Chondrocyte (in vitro differentiated cells): Measurements from ENCODE around the gene ARHGAP1. TPM values are rescaled to one million over a fixed set of nuclear protein-coding genes. Genes with fewer than 3 reads are reported as not detected.

ENCODE experiments used
- DNase-seq: peaks from one replicate; pipeline ENCODE4 v3.0.0; 2021; ENCODE audit warnings: mixed read lengths, low spot score
- H3K27ac Mint-ChIP-seq: one replicate; pipeline ENCODE4 v1.8.0; 2021; ENCODE audit warnings: mild to moderate bottlenecking, moderate library complexity, mixed read lengths; ENCODE audit not compliant: unreplicated experiment
- H3K27me3 Mint-ChIP-seq: 2 replicates; pipeline ENCODE4 v1.8.0; 2021; ENCODE audit warnings: low read depth, mixed read lengths
- H3K36me3 Mint-ChIP-seq: 2 replicates; pipeline ENCODE4 v1.8.0; 2021; ENCODE audit warnings: low read depth, mixed read lengths
- H3K4me1 Mint-ChIP-seq: 2 replicates; pipeline ENCODE4 v1.8.0; 2021; ENCODE audit warnings: low read depth, mild to moderate bottlenecking, mixed read lengths
- H3K4me3 Mint-ChIP-seq: one replicate; pipeline ENCODE4 v1.8.0; 2021; ENCODE audit warnings: mild to moderate bottlenecking, moderate library complexity, mixed read lengths; ENCODE audit not compliant: unreplicated experiment
- H3K9me3 Mint-ChIP-seq: 2 replicates; pipeline ENCODE4 v1.8.0; 2021; ENCODE audit warnings: low read depth, mixed read lengths
- CTCF ChIP-seq: fragments of 200-600 bp; sonication (generic); IDR thresholded peaks from 2 replicates; pipeline ENCODE4 v1.5.0; 2021; ENCODE audit warnings: antibody characterized with exemption, mild to moderate bottlenecking, moderate library complexity
- total RNA-seq: library from RNA; stranded (reverse); gene quantifications from 3 replicates; pipeline ENCODE4 v1.2.1, GENCODE V29; 2021

The ARHGAP1 gene
- total RNA-seq, 1 donor from 2014 or later: 163 TPM

DNA sequence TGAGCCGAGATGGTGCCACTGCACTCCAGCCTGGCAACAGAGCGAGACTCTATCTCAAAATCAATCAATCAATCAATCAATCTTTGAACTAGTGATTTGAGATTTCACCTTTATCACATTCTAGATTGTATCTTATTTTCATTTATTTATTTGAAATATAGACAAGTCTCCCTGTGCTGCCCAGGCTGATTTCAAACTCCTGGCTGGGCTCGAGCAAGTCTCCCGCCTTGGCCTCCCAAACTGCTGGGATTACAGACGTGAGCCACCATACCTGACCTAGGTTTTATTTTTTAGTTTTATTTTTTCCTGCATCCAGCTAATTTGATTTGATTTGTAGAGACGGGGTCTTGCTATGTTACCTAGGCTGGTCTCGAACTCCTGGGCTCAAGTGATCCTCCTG lies 35.7 kb upstream of the ARHGAP1 start:
- Mint-ChIP-seq H3K27ac (peak overlapping the region; percentile 77), H3K9me3 (no peaks in the 10 kb centered on the region), H3K36me3 (peaks cover 3% of the 10 kb centered on the region), H3K4me3 (no peak overlapping the region), H3K27me3 (no peaks in the 10 kb centered on the region), H3K4me1 (peaks cover 14% of the 10 kb centered on the region)
- TF ChIP-seq CTCF: no peak
- DNase-seq: peak; percentile 19

DNA sequence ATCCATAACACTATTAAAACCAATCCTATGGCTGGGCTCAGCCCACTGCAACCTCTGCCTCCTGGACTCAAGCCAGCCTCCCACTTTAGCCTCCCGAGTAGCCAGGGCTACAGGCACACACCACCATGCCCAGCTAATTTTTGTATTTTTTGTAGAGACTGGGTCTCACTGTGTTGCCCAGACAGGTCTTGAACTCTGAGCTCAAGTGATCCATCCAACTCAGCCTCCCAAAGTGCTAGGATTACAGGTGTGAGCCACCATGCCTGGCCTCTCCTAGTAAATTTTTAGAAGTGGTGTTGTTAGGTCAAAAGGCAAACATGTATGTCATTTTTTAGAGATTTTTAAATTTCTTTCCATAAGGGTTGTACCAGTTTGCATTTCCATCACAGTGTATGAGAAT lies 32.8 kb upstream of the ARHGAP1 start:
- Mint-ChIP-seq H3K27ac (peak overlapping the region; percentile 24), H3K4me3 (no peak overlapping the region), H3K36me3 (no peaks in the 10 kb centered on the region), H3K4me1 (peaks cover 19% of the 10 kb centered on the region), H3K9me3 (no peaks in the 10 kb centered on the region), H3K27me3 (no peaks in the 10 kb centered on the region)
- DNase-seq: peak; percentile 36
- TF ChIP-seq CTCF: no peak

- no peak overlapping the region for H3K27ac Mint-ChIP-seq
- TF ChIP-seq CTCF: no peak
- no peak overlapping the region for H3K4me3 Mint-ChIP-seq
- H3K4me1 Mint-ChIP-seq: peaks cover 13% of the 10 kb centered on the region
- DNase-seq: no peak
- no peaks in the 10 kb centered on the region for H3K27me3 Mint-ChIP-seq
- H3K9me3 Mint-ChIP-seq: no peaks in the 10 kb centered on the region
- H3K36me3 Mint-ChIP-seq: no peaks in the 10 kb centered on the region
These were observed 31.1 kb upstream of the ARHGAP1 start for GRCh38 chr11:46731545-46731944.

- no peak overlapping the region for H3K27ac Mint-ChIP-seq
- no peaks in the 10 kb centered on the region for H3K36me3 Mint-ChIP-seq
- H3K4me3 Mint-ChIP-seq: no peak overlapping the region
- TF ChIP-seq CTCF: no peak
- no peaks in the 10 kb centered on the region for H3K9me3 Mint-ChIP-seq
- no peak for DNase-seq
- H3K27me3 Mint-ChIP-seq: no peaks in the 10 kb centered on the region
- peaks cover 5% of the 10 kb centered on the region for H3K4me1 Mint-ChIP-seq
These were observed 28.9 kb upstream of the ARHGAP1 start for GRCh38 chr11:46729110-46730027.

DNA sequence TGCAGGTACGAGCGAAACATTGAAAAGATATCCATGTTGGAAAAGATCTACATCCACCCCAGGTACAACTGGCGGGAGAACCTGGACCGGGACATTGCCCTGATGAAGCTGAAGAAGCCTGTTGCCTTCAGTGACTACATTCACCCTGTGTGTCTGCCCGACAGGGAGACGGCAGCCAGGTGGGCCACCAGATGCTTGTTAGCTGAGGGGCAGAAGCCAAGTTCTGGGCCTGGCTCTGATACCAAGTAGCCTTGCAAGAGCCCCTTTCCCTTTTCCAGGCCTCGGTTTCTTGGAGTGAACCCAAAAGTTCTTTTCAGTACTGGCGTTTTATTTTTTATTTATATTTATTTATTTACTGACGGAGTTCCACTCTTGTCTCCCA lies 28.2 kb upstream of the ARHGAP1 start:
- Mint-ChIP-seq H3K36me3 (no peaks in the 10 kb centered on the region), H3K27ac (no peak overlapping the region), H3K4me3 (no peak overlapping the region), H3K4me1 (peaks cover 12% of the 10 kb centered on the region), H3K27me3 (no peaks in the 10 kb centered on the region), H3K9me3 (no peaks in the 10 kb centered on the region)
- TF ChIP-seq CTCF: no peak
- no peak for DNase-seq
